Stimulated activated CD4-positive, alpha-beta T cell treated with anti-CD3 and anti-CD28 coated beads, TNF-alpha, amount 100 ng/mL, for 48 hours (primary cell): ENCODE measurements around the gene TNFAIP1.
A peak's percentile ranks its signal among the peaks of the same experiment; 100 is the strongest.

Experiments used
- DNase-seq, 3 donors: peaks; one replicate each; pipeline ENCODE4 v3.0.0-alpha.2; 2020; ENCODE audit warnings: low read depth in 3 of 3

Gene TNFAIP1

DNA sequence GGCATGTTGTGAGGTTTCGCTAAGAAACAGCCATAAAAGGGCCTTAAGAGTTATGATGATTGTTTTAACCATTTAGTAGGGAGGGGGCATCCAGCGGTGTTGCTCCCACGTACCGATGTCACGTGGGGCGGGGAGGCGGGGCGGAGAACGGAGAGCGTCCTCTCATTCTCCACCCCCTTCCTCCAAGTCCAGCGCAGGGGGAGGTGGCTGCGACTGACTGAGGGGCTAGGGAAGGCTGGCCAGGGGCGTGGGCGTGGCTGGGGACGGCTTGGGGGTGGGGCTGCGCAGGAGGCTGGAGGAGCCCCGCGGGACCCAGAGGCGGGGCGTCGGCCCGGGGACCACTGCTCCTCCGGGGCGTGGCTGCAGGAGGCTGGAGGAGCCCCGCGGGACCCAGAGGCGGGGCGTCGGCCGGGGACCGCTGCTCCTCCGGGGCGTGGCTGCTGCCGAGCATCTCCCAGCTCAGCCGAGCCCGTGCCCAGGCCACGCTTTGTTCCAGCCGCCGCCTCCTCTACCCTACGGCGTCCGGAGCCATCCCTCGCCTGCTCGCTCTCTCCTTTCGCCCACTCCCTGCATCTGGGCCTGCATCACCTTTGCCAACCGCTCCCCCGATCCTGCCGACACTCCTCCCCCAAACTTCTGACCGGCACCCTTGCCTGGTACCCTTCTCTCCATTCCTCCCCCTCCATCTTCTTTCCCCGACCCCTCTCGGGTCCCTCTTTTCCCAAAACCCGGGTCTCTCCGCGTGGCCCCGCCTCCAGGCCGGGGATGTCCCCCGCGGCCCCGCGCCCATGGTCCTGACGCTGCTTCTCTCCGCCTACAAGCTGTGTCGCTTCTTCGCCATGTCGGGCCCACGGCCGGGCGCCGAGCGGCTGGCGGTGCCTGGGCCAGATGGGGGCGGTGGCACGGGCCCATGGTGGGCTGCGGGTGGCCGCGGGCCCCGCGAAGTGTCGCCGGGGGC is 36.0 kb downstream of the TNFAIP1 start, which contains the start of gene SARM1:
TSS of gene SARM1 (plus strand) at position 450 of the 958 bp plus-strand sequence. CDS start at position 789, 339 bp downstream.
- DNase-seq = peak; percentile 70 to 91 (median 83)

DNA sequence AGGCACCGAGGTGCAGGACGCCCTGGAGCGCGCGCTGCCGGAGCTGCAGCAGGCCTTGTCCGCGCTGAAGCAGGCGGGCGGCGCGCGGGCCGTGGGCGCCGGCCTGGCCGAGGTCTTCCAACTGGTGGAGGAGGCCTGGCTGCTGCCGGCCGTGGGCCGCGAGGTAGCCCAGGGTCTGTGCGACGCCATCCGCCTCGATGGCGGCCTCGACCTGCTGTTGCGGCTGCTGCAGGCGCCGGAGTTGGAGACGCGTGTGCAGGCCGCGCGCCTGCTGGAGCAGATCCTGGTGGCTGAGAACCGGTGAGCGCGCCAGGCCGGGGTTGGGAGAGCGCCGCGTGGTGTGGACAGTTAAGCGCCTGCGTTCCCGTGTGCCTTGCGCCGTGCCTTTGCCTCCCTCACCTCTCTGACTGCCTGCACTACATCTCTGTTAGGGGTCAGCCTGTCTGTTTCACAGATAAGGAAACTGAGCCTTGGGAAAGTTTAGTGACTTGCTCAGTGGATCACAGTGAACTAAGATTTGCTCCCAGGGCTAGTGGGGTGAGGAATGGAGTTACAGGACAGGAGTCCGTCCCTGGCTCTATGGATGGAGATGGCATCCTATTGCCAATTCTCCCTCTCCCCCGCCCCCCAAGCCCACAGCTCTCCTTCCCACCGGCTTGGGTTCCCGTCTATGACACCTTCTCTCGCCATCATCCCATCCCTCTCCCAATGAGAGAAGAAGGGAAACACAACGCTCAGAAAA is 36.8 kb downstream of the TNFAIP1 start:
- DNase-seq = no peak

DNA sequence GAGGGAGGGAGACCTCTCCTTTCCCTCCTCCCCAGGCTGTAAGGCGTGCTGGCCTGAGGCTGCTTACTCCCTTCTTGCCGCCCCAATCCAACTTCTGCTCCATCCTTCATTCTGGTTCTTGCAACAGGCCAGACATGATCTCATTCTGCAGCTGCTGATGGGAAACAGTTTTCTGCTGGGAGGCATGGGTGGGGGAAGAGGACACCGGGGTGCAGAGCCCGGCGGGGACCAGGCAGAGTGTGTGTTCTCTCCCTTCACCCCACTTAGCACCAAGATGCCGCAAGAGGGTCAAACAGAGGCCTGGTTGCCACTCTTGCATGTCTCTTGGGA is 37.3 kb downstream of the TNFAIP1 start:
- no peak for DNase-seq

DNA sequence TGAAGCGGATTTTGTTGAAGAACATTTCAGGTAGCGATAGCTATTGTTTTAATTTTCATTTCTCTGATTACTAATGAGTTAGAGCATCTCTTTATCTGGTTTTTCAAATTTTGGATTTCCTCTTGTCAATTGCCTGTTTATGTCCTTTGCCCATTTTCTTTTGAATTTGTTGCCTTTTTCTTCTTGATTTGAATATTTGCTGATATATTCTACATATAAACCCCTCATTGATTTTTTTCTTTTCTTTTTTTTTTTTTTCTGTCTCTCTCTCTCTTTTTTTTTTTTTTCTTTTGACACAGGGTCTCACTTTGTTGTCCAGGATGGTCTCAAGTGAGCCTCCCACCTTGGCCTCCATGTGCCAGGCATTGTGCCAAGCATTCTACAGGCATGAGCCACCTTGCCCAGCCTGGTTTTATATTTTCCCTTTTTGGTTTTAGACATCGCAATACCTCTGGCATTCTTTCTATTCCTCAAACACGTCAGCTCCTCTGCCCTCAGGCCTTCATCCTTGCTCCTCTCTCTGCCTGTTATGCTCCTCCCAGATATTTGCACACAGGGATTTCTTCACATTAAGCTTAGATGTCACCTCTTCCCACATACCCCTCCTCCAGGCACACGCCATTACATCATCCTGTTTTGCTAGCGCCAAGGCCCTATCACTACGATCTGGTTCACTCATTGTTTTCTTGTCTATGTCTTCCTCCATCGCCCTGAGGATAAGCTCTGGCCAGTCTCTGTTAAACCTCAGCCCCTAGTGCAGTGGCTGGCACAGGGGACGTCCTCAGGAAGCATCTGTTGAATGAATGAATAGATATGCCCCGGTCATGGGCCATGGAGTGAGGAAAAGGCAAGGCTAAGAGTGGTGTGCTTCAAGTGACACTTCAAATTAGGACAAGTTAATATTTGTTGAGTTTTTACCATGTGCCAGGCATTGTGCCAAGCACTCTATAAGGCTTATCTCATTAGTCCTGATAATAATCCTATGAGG is 44.5 kb downstream of the TNFAIP1 start:
- no peak for DNase-seq

- no peak for DNase-seq
These were observed 45.7 kb downstream of the TNFAIP1 start for GRCh38 chr17:28381141-28381825.

GRCh38 chr17:28384281-28385036 is 48.9 kb downstream of the TNFAIP1 start:
- peak; percentile 39 to 52 (median 51) for DNase-seq

GRCh38 chr17:28385037-28385400 is 49.5 kb downstream of the TNFAIP1 start:
- no peak for DNase-seq

DNA sequence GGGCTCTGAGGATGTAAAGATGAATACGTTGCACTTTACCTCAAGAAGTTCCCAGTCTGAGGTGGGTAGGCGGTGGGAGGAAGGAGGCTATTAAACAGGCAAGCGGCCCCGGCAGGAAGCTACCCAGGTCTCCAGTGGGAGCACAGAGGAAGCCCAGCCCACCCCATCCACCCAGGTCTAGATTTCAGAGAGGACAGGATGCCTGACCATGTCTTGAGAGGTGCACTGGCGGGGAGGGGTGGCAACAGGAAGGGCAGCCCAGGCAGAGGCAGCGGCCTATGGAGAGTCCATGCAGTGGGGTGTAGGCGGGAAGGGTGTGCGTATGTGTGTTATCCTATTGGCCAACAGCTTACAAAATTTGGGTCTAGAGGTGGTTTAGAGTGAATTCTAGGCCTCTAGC is 49.8 kb downstream of the TNFAIP1 start:
- no peak for DNase-seq

DNA sequence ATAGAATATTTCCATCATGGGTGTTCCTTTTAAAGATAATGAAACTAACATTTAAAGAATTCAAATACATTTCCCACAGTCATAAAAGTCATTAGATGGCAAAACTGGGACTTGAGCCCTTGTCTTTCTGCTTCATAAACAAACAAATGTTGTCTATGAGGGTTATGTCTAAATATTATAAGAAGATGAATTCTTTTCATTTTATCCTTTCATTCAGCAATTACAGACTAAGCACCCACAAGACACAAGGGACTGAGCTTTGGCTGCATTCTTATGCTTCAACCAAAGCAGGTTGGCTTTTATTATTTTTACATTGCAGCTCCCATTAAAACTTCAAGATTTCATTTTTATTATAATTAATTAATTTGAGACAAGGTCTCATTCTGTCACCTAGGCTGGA is 50.8 kb downstream of the TNFAIP1 start:
- DNase-seq = no peak

GRCh38 chr17:28388106-28388505 is 52.5 kb downstream of the TNFAIP1 start:
- no peak for DNase-seq

GRCh38 chr17:28390141-28390540 is 54.6 kb downstream of the TNFAIP1 start:
- DNase-seq = no peak

DNA sequence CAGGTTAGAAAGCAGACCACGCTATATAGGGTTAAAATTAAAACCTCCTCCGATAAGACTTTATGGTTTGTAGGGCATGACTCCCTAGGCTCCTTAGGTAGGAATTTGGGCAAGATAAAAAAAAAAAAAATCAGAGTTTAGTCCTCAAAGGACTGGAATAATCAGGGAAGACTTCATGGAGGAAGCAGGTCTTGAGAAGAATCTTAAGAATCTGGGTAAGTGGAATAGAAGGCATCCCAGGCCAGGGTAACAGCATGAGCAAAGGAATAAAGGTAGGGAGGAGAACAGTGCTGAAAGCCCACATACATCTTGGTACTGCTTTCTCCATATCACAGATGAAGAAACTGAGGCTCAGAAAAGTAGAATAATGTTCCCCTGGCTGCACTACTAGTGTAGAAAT is 55.0 kb downstream of the TNFAIP1 start:
- DNase-seq = no peak

GRCh38 chr17:28390984-28391383 is 55.4 kb downstream of the TNFAIP1 start:
- DNase-seq = no peak

GRCh38 chr17:28391401-28391800 is 55.8 kb downstream of the TNFAIP1 start:
- no peak for DNase-seq

DNA sequence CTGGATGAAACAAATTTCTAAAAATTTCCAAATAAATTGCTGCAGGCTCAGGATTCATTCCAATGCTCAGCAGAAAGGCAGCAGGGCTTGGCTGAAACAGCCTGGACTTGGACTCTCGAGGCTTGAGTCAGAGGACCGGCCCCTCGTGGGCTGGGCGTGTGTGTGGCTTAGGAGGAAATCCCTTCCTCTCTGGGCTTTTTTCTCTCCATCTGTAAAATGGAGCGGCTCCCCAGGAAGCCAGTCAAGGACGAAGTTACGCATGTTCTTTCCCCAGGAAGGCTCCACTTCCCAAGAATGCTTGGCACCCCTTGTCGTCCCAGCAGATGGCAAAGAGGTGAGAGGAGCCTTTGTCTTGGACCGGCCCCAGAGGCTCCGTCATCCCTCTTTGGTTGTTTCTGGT is 56.9 kb downstream of the TNFAIP1 start:
- DNase-seq = no peak

DNA sequence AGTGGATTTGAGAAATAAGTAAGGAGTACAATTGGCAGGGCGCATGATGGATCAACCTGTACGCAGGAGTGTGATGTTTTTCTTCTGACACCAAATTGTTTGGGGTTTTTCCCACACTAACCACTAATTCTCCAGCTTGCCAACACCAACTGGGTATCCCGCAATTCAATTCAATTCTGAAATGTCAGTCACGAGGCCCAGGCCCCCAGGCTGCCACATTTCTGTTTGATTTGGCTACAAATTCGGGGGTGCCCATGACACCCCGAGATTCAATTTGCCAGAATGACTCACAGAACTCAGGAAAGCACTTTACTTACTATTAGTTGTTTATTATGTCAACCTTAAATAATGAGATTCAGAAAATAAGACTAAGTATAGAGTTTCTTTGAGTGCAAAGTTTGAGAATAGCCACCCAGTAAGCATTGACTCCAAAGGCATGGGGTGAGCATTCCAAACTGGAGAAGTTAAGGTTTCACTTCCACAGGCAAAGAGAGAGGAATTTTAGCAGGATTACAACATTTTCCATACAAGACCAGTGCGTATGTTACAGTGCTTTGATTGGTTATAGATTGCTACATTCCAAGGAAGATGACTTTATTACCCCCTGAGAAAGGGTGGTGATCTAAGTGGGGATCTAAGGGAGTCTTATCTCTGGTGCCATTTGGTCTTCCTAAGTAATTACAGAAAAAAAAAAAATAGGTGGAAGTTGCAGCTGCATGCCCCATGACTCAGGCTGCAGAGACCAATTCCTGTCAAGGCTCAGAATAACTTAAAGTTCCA is 59.0 kb downstream of the TNFAIP1 start:
- no peak for DNase-seq

GRCh38 chr17:28395426-28395825 is 59.9 kb downstream of the TNFAIP1 start:
- no peak for DNase-seq

- no peak for DNase-seq
These were observed 60.4 kb downstream of the TNFAIP1 start for GRCh38 chr17:28395968-28396367.
